Kidney tubule cell (primary cell): ENCODE measurements around the gene CCDC78.
A peak's percentile ranks its signal among the peaks of the same experiment; 100 is the strongest.

ENCODE experiments used
- DNase-seq: peaks from one replicate; pipeline ENCODE4 v3.0.0-alpha.2; 2018; ENCODE audit warnings: low spot score

Gene CCDC78

DNA sequence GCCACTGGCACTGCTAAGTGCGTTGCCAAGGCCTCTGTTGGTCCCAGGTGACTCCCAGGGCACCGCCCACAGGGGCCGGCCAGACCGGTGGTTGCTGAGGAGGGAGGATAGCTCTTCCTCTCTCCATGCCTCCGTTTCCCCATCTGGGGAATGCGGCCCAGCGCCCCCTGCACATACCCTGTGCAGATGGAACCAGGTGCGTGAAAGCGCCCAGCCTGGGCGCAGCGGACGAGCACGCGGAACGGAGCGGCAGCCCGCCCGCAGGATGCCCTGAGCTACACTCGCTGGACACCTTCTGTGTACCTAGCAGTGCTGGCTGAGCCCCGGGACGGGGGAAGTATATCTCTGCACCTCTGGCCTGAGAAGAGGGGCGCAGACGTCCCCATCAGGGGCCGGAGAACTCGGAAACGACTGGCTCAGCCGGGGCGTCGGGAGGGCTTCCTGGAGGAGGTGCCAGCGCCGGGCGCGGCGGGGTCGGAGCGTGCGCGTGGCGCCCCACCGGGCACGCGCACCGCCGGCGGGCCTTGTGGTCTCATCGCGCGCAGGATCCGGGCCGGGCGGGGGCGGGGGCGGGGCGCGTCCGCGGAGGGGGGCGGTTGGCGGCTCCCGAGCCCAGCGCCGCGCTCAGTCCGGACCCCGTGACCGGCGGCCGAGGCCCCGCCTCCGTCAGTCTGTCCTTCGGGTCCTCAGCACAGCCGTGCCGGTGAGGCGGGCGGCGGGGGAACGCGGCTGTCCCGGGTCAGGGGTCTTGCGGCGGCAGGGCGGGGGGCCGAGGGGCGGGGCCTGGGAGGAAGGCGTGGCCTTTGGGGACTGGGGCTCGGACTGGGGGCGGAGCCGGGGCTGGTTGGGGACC lies at the start of gene CCDC78, which contains the start of gene HAGHL:
Gene CCDC78 (minus strand): TSS at position 6 of the 853 bp plus-strand sequence. CDS start 76 bp downstream, outside the sequence.
Gene HAGHL (plus strand): TSS at position 669 of the 853 bp plus-strand sequence. CDS start 404 bp downstream, outside the sequence.
- peak; percentile 58 for DNase-seq

- DNase-seq, result no peak
Observed at GRCh38 chr16:775236-775796, 49.1 kb upstream of the CCDC78 start.

DNA sequence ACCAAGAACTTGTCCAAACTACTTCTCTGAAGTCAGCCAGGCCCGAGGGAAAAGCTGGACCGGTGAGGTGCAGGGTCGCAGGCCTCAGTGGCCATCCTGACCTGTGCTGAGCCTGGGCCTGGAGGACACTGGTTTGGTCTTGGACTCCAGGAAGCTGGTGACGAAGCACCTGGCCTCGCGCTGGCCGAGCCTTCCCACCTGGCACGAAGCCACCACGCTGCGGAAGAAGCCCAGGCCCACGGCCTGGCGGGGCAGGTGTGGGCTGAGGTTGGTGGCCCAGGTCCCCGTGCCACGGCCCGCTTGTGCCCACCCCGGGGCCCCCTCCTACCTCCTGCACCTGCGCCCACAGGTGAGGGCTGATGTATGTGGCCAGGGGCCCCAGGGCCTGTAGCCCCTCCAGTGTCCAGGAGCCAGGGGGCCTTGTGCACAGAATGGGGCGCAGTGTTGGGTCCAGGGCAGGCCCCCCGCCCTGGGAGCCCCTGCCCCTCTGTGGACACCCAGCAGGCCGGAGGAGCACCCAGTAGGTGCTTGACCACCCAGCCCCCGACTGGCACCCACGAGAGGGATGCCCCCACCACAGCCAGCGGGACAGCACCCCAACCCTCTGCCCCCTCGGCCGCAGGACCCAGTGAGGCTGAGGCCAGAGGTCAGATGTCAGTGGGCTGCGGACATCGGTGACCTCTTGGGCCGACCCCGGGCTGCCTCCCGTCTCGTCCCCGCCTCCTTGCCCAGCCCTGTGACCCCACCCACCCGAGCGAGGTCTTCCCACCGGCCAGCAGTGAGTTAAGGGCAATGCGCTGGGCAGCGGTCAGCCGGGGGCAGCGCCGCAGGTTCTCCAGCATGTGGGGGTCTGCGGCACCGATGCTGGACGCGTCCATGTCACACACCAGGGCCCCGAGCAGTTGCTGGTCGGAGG lies 48.1 kb upstream of the CCDC78 start:
- no peak for DNase-seq

- no peak for DNase-seq
Observed at GRCh38 chr16:772959-773358, 46.7 kb upstream of the CCDC78 start.

DNA sequence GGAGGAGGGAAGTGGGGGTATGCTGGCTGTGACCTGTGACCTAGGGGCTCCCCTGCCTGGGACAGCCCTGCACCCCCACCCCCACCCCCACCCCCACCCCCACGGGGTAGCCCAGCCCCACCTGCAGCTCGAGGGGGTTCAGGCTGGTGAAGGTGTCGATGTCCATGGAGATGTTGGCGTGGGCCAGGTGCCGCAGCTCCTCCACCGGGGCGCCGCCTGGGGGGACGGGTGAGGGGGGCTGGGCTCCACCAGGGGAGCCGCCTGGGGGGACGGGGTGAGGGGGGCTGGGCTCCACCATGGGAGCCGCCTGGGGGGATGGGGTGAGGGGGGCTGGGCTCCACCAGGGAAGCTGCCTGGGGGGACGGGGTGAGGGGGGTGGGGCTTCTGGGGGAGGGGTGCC lies 44.2 kb upstream of the CCDC78 start:
- no peak for DNase-seq

GRCh38 chr16:769934-770333 lies 43.7 kb upstream of the CCDC78 start:
- no peak for DNase-seq

DNA sequence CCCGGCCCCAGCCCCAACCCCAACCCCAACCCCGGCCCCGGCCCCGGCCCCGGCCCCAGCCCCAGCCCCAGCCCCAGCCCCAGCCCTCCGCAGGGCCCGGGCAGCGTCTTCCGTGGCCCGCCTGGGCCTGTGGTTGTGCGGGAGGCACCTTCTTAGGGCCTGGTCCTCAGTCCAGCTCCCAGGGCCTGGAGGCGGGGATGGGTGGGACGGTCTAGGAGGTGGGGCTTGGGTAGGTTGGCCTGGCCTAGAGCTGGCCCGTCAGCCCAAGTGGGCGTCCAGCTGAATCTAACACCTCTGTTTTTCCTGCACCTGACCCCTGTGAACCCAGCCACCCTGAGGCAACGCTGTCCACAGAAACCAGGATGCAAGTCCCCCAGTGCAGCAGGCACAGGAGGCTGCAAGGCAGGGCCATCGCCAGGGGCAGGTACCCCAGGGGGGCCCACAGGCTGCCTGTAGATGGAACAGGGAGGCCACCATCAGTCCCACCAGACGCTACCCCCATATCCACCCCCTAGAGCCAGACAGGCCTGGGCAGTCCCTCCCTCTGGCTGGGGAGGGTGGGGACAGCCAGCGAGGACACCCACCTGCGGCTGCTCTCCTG lies 43.0 kb upstream of the CCDC78 start:
- DNase-seq, result no peak

DNA sequence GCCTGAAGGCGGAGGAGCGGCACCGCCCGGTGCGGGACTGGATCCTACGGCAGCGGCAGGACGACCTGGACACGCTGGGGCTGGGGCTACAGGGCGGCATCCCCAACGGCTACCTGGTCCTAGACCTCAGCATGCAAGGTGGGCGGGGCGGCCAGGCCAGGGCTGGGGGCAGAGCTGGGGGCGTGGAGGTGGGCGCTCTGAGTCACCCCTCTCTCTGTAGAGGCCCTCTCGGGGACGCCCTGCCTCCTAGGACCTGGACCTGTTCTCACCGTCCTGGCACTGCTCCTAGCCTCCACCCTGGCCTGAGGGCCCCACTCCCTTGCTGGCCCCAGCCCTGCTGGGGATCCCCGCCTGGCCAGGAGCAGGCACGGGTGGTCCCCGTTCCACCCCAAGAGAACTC lies 42.2 kb upstream of the CCDC78 start:
- no peak for DNase-seq

DNA sequence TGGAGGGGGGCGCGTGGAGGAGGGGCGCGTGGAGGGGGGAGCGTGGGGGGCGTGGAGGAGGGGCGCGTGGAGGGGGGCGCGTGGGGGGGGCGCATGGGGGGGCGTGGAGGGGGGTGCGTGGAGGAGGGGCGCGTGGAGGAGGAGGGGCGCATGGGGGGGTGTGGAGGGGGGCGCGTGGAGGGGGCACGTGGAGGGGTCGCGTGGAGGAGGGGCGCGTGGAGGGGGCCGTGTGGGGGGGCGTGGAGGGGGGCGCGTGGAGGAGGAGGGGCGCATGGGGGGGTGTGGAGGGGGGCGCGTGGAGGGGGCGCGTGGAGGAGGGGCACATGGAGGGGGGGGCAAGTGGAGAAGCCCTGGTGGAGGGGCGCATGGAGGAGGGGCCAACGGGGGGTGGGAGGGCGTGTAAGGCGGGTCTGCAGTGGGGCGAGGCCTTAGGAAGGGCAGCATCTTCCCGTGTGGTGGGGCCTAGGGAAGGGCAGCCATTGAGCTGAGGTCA lies 41.5 kb upstream of the CCDC78 start:
- no peak for DNase-seq

- DNase-seq, result no peak
Observed at GRCh38 chr16:766820-767640, 40.8 kb upstream of the CCDC78 start.

GRCh38 chr16:766008-766819 lies 40.0 kb upstream of the CCDC78 start:
- DNase-seq, result no peak

GRCh38 chr16:765488-765865 lies 39.2 kb upstream of the CCDC78 start:
- no peak for DNase-seq

- DNase-seq, result no peak
Observed at GRCh38 chr16:764848-765487, 38.7 kb upstream of the CCDC78 start.

GRCh38 chr16:764184-764750 lies 38.0 kb upstream of the CCDC78 start:
- no peak for DNase-seq

- no peak for DNase-seq
Observed at GRCh38 chr16:763369-764183, 37.3 kb upstream of the CCDC78 start.

- DNase-seq, result no peak
Observed at GRCh38 chr16:762595-763268, 36.5 kb upstream of the CCDC78 start.

GRCh38 chr16:761625-762513 lies 35.6 kb upstream of the CCDC78 start:
- no peak for DNase-seq
